Subcutaneous abdominal adipose tissue (tissue), 5 donors: ENCODE measurements around the gene APLP1.
A peak's percentile ranks its signal among the peaks of the same experiment; 100 is the strongest.
"Not testable (repeated sequence)": the region's sequence is repeated elsewhere in the genome, so short reads cannot be mapped to it uniquely, and the experiment has no call there.

Experiments
- H3K27ac ChIP-seq: one replicate; pipeline ENCODE4 v1.7.0; 2013; ENCODE audit warnings: low read depth, mild to moderate bottlenecking, inconsistent platforms, low read length, moderate library complexity
- H3K27me3 ChIP-seq, 5 donors: one replicate each; pipeline ENCODE4 v1.7.0; 2013; ENCODE audit warnings: low read length in 5 of 5, inconsistent platforms in 1 of 5; ENCODE audit not compliant: control insufficient read depth in 5 of 5, insufficient read depth in 4 of 5
- H3K36me3 ChIP-seq, 5 donors: one replicate each; pipeline ENCODE4 v1.7.0; 2013; ENCODE audit warnings: low read length in 5 of 5; ENCODE audit not compliant: control insufficient read depth in 5 of 5, insufficient read depth in 5 of 5
- H3K4me1 ChIP-seq, 5 donors: one replicate each; pipeline ENCODE4 v1.7.0; 2013; ENCODE audit warnings: low read length in 5 of 5, mild to moderate bottlenecking in 3 of 5, moderate library complexity in 1 of 5; ENCODE audit not compliant: control insufficient read depth in 5 of 5, insufficient read depth in 5 of 5
- H3K4me3 ChIP-seq, 5 donors: one replicate each; pipeline ENCODE4 v1.7.0; 2013; ENCODE audit warnings: low read length in 5 of 5, low read depth in 1 of 5
- H3K9ac ChIP-seq, 5 donors: one replicate each; pipeline ENCODE4 v1.7.0; 2013; ENCODE audit warnings: low read length in 5 of 5, mild to moderate bottlenecking in 4 of 5, moderate library complexity in 3 of 5
- H3K9me3 ChIP-seq, 5 donors: one replicate each; pipeline ENCODE4 v1.7.0; 2013; ENCODE audit warnings: low read length in 5 of 5; ENCODE audit not compliant: control insufficient read depth in 5 of 5
- donor health status: healthy.
- donor health status: healthy.
- donor health status: healthy.
- donor health status: healthy.
- donor health status: healthy.

The APLP1 gene

GRCh38 chr19:35868172-35868822 is at the start of gene APLP1:
Gene APLP1 (plus strand): TSS chr19:35868574. CDS start chr19:35868637, 63 bp downstream.
- Histone ChIP-seq H3K27me3 (peaks cover 16 to 42% (median 38%) of the 10 kb centered on the region in 5 donors), H3K27ac (no peak within 1 kb of the TSS)

DNA sequence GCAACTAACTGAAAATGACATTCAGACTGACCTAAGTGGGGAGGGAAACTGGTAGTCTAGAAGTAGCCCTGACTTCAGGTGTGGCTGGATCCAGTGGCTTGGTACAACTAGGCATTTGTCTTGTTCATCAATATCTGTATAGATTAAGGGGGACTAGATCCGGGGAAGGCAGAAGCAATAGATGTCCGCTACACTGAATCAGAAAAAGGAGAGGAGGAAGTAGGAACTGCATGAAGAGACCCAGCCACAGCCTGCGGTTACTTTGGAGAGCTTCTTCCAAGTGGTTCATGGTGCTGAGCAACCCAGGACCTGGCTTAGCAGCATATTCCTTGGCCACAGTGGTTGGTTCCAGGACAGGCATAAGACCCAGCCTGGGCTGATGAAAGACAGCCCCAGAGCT is 45.8 kb upstream of the APLP1 start:
- peaks cover 0 to 16% (median 9%) of the 10 kb centered on the region in 5 donors for H3K27me3 ChIP-seq
- no peak overlapping the region for H3K9ac ChIP-seq
- H3K9me3 ChIP-seq: no peaks in the 10 kb centered on the region
- no peaks in the 10 kb centered on the region for H3K4me1 ChIP-seq
- H3K36me3 ChIP-seq: no peaks in the 10 kb centered on the region
- no peak overlapping the region for H3K27ac ChIP-seq
- no peak overlapping the region for H3K4me3 ChIP-seq

More at GRCh38 chr19:35868172-35868822, at the start of gene APLP1:
- H3K9me3 ChIP-seq: no peaks in the 10 kb centered on the region
- H3K4me1 ChIP-seq: peaks cover 0 to 23% (median 21%) of the 10 kb centered on the region in 5 donors
- peak within 1 kb of the TSS in 1 of 5 donors; percentile 6 for H3K9ac ChIP-seq
- peak within 1 kb of the TSS in 4 of 5 donors; percentile 24 to 61 (median 36) for H3K4me3 ChIP-seq
- H3K36me3 ChIP-seq: no peaks in the 10 kb centered on the region

- Histone ChIP-seq H3K9me3 (peaks cover 0 to 2% (median 0%) of the 10 kb centered on the region in 5 donors), H3K4me1 (no peaks in the 10 kb centered on the region), H3K9ac (no peak overlapping the region), H3K4me3 (no peak overlapping the region), H3K36me3 (no peaks in the 10 kb centered on the region), H3K27me3 (peaks cover 0 to 12% (median 3%) of the 10 kb centered on the region in 5 donors), H3K27ac (no peak overlapping the region)
Observed at GRCh38 chr19:35824150-35824549, 44.2 kb upstream of the APLP1 start.

DNA sequence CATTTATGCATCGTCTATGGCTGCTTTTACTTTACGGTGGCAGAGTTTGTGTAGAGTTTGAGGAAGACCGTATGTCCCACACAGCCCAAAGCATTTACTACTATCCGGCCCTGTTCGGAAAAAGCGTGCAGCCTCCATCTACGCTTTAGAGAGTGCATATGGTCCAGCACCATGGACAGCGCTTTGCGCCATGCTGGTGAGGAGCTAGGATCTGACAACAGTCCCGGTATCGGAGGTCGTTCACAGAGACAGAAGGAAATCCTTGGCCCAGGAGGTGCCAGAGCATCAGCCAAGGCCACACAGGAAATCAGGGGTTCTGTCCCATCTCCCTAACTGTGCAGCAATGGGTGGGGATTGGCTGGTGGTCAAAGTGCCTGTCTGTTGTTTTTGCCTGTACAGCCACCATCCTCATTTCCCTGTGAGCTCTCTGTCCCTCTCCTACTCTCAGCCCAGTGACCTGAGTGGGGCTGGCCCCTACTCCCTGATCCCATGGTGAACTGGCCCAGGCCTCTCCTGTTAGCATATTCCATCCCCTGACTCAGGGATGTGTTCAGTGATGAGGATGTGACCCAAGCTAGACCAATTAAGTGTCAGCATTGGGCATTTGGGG is 39.6 kb upstream of the APLP1 start:
- Histone ChIP-seq H3K36me3 (no peaks in the 10 kb centered on the region), H3K9ac (no peak overlapping the region), H3K9me3 (peaks cover 0 to 5% (median 0%) of the 10 kb centered on the region in 5 donors), H3K4me3 (no peak overlapping the region), H3K4me1 (no peaks in the 10 kb centered on the region), H3K27me3 (peaks cover under 1 to 24% (median 7%) of the 10 kb centered on the region in 5 donors), H3K27ac (no peak overlapping the region)

DNA sequence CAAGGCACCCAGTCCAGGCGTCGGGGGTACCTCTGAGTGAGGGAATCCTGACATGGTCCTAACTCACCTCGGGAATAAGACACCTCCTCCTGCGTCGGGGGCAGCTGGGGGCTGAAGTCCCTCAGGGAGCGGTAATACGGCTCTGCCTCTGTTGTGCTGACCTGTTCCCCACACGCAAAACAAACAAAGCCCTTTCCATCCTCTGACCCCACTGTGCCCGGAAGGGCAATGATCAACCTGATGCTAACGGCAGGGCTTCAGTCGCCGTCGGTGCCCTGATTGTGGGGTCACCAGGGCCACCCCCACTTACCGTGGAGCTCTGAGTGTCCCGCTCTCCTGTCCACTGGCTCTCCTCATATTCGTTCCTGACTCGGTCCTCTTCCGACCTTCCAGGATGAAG is 37.4 kb upstream of the APLP1 start:
- Histone ChIP-seq H3K27ac (no peak overlapping the region), H3K4me3 (no peak overlapping the region), H3K9me3 (peaks cover 0 to 5% (median 0%) of the 10 kb centered on the region in 5 donors), H3K9ac (no peak overlapping the region), H3K4me1 (no peaks in the 10 kb centered on the region), H3K36me3 (no peaks in the 10 kb centered on the region), H3K27me3 (peaks cover 6 to 24% (median 10%) of the 10 kb centered on the region in 5 donors)

DNA sequence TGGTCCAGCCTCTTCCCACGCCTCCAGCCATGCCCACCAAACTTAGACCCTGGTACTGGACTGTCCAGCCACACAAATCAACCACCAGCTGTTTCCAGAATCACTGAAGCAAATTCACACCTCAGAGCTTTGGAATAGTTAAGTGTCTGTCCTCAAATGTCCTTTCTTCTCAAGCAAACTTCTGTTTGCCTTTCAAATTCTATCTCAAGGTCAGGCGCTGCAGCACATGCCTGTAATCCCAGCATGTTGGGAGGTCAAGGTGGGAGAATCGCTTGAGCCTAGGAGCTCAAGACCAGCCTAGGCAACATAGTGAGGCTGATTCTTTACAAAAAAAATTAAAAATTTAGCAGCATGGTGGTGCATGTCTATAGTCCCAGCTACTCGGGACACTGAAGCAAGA is 36.3 kb upstream of the APLP1 start:
- Histone ChIP-seq H3K4me3 (no peak overlapping the region), H3K27ac (no peak overlapping the region), H3K9me3 (peaks cover 0 to 5% (median 0%) of the 10 kb centered on the region in 5 donors), H3K27me3 (peaks cover 6 to 24% (median 10%) of the 10 kb centered on the region in 5 donors), H3K9ac (no peak overlapping the region), H3K4me1 (no peaks in the 10 kb centered on the region), H3K36me3 (no peaks in the 10 kb centered on the region)

GRCh38 chr19:35833972-35834371 is 34.4 kb upstream of the APLP1 start:
- Histone ChIP-seq H3K4me3 (no peak overlapping the region), H3K4me1 (no peaks in the 10 kb centered on the region), H3K27me3 (peaks cover 6 to 24% (median 10%) of the 10 kb centered on the region in 5 donors), H3K27ac (no peak overlapping the region), H3K9me3 (peaks cover 1 to 5% (median 2%) of the 10 kb centered on the region in 5 donors), H3K9ac (no peak overlapping the region), H3K36me3 (no peaks in the 10 kb centered on the region)

- H3K9ac ChIP-seq, H3K9me3 ChIP-seq, H3K27ac ChIP-seq, H3K4me1 ChIP-seq, H3K36me3 ChIP-seq, H3K4me3 ChIP-seq: not testable (repeated sequence)
- H3K27me3 ChIP-seq: peaks cover 0 to 17% (median 10%) of the 10 kb centered on the region in 5 donors
Observed at GRCh38 chr19:35836096-35836495, 32.3 kb upstream of the APLP1 start.

DNA sequence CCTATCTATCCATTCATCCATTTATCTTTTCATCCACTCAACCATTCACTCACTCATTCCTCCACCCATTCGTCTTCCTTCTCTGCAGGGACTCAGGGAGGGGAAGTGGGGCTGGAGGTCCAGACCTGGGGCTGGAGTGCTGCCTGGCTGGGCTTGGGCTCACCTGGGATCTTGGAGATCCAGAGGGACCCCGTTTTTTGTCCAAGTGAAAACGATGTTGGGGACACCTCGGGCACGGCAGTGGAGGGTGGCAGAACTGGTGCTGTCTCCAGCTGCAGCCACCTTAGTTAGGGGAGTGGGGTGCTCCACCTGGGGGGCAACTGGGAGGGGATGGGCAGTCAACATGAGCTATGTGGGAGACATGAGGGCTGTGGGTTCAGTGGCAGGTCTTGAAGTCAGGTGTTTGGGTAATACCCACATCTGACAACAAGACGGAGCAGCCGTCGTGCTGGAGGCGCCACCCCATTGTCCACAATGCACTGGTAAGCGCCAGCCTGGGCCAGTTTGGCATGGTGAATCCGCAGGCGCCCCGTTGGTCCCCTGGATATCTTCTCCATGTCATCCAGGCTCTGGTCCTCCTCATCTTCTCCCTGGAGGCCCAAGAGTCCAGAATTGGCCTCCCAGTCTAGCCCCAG is 26.3 kb upstream of the APLP1 start:
- H3K9ac ChIP-seq: no peak overlapping the region
- peaks cover 29 to 48% (median 42%) of the 10 kb centered on the region in 5 donors for H3K27me3 ChIP-seq
- H3K36me3 ChIP-seq: no peaks in the 10 kb centered on the region
- no peak overlapping the region for H3K27ac ChIP-seq
- peaks cover 0 to 19% (median 11%) of the 10 kb centered on the region in 5 donors for H3K4me1 ChIP-seq
- peaks cover 4 to 8% (median 6%) of the 10 kb centered on the region in 5 donors for H3K9me3 ChIP-seq
- no peak overlapping the region for H3K4me3 ChIP-seq
